Measurements from ENCODE around the gene VIPR1.

VIPR1 gene

GRCh38 chr3:42513121-42513520 is 10.7 kb downstream of the VIPR1 start:
- no peak for DNase-seq (ENCODE audit: low spot score)

DNA sequence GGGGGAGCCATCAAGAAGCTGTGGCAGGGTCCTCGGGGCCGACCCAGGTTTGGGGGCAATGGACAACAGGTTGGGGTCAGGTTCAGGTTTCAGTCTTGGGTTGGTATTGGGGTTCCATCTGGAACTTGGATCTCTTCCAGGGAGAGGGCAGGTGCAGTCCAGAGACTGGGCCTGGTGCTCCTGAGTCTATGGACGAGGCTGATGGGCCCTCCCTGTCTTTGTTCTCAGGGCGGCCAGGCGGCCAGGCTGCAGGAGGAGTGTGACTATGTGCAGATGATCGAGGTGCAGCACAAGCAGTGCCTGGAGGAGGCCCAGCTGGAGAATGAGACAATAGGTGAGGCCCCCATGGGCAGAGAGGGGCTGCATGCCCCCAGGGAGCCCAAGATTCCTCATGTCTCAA is 11.1 kb downstream of the VIPR1 start:
- no peak for DNase-seq (ENCODE audit: low spot score)

DNA sequence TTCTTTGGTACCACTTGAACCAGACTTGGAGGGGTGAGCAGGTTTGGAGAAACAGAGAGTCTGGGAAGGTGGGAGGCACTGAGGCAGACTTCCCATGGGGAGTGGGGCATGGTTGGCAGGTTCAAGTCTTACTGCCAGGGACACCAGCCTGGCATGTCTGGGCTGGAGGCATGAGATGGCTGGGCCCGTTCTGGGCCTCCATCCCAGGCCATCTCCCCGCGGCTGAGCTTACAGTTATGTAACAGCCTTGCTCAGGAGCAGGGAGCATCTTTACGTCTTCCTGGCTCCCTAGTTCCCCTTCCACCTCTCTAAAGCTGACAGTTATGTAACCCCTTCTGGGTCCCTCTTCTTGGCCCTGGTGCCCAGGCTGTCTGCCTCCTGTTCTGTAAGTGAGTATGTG is 12.4 kb downstream of the VIPR1 start:
- no peak for DNase-seq (ENCODE audit: low spot score)

DNA sequence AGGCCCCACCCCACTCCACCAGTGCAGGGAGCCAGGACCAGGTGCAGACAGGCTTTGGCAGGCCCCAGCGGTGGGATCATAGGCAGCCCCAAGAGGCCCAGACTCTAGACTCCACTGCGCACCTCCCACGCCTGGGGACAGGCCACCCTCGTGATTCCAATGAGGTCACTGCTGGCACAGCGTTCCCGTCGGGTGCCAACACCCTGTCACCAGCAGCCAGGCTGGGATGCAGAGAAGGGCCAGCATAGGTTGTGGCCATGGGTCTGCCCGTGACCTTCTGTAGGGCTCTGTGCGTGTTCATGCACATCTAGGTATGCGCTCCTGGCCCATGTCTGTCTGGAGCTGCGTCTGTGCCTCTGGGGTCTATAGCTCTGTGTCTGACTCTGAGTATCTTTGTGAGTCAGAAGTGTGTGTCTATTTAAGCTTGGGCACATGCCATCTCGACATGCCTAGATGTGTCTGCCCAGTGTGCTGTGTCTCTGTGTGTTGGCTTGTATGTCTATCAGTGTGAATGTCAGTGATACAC is 13.0 kb downstream of the VIPR1 start:
- DNase-seq (ENCODE audit: low spot score), result no peak

DNA sequence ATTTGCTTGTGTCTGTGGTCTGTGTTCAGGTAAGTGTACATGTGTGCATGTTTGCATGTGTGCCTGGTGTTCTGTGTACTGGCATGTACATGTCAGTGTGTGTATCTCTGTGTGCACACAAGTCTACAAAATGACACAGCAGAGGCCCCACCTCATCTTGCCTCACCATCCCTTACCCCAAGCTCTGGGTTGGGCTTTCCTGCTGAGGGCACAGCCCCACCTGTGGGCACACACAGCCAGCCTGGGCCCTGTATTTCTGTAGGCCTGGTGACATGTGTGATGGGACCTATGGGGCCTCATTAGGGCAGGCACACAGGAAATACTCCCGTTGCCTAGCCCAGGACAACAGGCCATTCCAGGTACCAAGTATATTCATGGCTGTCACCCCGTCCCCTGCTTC is 13.5 kb downstream of the VIPR1 start:
- no peak for DNase-seq (ENCODE audit: low spot score)

DNA sequence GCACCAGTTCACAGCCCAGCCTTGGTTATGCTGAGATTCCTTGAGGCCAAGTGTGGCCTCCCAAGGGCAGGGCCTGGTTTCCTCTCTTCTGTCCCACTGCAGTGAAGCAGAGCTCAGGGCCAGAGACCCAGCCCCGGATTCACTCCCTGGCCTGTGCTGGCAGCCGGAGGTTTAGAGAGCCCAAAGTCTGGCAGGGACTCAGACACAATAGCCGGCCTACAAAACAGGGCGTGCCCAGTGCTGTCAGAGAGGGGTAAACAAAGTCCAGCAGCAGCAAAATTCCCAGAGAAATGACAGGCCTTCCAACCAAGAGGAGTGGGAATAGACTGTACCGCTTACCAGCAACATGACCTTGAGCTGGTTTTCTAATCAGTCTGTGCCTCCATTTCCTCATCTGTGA is 14.0 kb downstream of the VIPR1 start:
- DNase-seq (ENCODE audit: low spot score), result no peak

DNA sequence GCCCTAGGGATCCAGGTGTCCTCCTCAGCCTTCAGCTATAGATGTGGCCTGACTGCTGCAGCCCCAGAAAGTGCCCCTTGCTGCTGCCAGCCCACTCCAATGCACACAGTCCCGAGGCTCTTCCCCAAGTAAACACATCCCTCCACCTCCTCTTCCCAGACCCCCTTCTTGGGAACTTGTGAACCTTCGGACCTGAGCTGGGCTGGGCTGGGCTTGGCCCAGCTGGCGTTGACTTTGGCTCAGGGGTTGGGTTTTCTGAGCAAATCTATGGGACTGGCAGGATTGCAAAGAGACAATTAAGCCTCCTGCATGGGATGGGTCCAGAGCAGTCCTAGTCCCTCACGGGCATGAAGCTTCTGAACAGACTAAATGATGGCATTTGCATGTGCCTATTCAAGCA is 14.7 kb downstream of the VIPR1 start:
- DNase-seq (ENCODE audit: low spot score), result no peak

DNA sequence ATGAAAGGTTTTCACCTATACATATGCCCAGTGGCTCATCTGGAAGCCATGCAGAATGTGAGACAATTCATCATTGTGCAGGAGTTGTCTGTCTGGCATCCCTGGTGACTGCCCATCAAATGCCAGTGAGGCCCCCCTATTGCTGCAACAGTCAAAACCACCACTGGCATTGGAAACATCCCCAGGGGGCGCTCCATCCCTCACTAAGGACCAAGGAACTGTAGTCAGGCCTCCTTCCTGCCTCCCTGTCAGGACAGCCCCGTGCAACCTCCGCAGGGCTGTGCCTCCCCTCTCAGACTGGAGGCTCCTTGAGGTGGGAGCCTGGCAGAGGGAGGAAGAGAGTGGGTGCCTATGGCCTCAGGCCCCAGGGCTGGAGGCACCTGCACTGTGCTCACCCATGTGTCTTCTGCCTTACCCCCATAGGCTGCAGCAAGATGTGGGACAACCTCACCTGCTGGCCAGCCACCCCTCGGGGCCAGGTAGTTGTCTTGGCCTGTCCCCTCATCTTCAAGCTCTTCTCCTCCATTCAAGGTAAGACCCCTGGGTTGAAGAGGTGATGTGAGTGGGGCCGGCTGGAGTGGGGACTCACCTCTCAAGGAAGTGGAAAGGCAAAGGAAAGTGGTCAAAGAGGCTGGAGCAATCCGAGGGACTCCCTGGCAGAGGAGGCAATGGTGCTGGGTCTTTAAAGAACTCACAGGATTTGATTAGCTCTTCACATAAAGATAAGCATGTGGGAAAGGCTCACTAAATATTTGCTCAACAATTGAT is 16.5 kb downstream of the VIPR1 start:
- DNase-seq (ENCODE audit: low spot score), result no peak

- DNase-seq (ENCODE audit: low spot score), result no peak
Measured at GRCh38 chr3:42519568-42519962, 17.1 kb downstream of the VIPR1 start.

- DNase-seq (ENCODE audit: low spot score), result no peak
Measured at GRCh38 chr3:42520336-42520735, 17.9 kb downstream of the VIPR1 start.

DNA sequence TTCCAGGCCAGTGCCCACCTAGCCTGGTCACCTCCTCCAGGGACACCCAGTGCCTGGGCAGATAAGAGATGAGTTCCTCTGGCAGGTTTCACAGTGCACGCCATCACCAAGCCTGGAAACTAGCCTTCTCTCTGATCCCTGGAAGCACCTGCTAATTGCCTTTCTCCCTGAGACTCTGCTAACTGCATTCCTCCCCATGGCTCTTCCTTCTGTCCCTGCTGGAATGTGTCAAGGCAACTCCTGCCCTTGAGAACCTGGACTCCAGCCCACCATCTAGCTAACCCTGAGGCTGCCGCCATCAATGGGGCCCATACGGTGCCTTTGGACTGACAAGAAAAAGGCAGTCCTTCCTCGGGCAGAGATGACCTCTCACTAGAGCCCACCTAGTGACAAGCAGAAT is 18.5 kb downstream of the VIPR1 start:
- no peak for DNase-seq (ENCODE audit: low spot score)

GRCh38 chr3:42524751-42525150 is 22.3 kb downstream of the VIPR1 start:
- no peak for DNase-seq (ENCODE audit: low spot score)

GRCh38 chr3:42525212-42525611 is 22.8 kb downstream of the VIPR1 start:
- no peak for DNase-seq (ENCODE audit: low spot score)

DNA sequence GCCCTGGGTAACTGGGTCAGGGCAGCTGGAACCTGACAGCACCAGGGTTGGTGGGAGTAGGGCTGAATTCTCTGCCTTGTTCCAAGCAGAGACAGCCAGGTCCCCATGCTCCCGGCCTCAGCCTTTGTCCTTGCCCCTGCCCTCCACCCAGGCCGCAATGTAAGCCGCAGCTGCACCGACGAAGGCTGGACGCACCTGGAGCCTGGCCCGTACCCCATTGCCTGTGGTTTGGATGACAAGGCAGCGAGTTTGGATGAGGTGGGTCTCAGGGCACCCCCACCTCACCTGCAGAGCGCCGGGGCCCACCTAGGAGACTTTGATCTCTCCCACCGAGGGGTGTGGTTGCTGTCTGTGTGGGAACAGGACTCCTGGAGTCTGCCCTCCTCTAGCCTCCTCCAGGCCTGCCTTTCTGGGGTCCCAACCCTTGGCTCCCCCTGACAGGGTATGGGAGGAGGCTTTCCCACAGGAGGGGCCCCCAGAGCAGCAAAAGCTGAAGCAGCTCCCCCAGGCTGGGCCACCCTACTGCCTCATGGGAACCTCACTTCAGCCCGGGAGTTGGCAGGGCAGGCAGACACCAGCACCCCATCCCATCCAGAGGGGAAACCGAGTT is 23.4 kb downstream of the VIPR1 start:
- DNase-seq (ENCODE audit: low spot score), result no peak

DNA sequence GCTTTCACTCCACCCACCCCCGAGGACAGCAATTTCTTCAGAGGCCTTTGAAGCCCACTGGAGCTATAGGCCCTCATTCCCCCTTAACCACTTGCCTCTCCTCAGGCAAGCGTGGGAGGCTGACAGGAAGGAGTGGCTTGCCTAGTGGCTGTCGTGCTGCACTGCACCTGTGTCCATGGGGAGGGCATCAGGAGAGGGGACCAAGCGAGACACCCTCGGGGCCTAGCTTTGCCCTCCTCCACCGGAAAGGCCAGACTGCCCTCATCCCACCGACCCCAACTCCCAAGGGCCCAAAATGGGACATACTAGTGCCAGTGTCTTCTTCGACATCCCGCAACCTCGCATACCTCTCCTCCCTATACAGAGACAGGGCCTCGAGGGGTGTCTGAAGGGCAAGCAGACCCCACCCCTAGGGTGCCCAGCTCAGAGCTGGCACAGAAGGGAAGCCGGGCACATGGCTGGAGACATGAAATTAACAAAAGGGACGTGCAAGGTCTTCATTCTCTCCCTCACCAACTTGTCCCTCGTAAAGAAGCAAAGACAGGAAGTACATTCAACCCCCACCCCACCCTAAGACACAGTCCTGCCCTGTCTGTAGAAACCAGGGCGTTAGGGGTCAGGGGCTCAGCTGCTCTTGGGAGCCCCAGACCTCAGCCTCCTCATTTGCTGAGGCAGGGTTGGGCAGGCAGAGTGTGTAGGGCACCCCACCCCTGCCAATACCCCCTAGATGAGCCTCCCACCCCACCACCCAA is 24.3 kb downstream of the VIPR1 start:
- DNase-seq (ENCODE audit: low spot score), result no peak

DNA sequence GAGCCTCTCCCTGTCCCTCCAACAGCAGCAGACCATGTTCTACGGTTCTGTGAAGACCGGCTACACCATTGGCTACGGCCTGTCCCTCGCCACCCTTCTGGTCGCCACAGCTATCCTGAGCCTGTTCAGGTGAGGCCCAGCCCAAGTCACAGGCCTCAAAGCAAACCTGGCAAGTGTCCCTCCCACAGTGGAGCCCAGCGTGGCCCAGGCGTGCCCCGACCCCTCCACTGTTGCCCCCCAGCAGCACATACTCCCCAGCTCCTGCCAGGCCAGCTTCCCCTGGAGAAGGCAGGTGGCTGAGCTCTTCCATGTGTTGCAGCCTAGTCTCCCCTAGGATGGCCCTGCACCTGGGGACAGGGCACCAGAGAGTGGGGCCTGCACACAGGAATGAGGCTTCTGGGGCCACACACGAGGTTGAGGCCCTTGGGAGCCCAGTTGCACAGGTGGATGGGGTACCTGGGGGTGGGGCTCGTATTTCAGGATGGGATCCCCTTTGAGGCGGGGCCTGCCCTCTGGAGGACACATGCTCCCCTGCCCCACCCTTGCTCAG is 25.0 kb downstream of the VIPR1 start:
- DNase-seq (ENCODE audit: low spot score), result no peak

DNA sequence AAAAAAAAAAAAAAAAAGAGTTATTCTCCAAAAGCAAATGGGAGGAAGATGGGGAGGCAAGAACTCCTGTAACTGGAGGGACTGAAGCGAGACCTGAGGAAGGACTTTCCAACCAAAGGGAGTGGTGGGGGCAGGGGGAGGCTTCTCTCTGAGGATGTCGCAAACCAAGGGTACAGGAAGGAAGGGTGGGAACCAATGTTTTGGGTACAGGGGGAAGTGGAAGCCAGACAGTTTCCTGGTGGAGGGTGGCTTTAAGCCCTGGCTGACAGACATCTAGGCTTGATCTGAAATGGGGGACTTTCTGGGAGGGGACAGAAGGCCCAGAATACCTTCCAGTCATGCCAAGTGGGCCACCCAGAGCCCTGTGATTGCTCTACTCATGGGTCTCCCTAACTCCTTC is 27.0 kb downstream of the VIPR1 start:
- DNase-seq (ENCODE audit: low spot score), result no peak

DNA sequence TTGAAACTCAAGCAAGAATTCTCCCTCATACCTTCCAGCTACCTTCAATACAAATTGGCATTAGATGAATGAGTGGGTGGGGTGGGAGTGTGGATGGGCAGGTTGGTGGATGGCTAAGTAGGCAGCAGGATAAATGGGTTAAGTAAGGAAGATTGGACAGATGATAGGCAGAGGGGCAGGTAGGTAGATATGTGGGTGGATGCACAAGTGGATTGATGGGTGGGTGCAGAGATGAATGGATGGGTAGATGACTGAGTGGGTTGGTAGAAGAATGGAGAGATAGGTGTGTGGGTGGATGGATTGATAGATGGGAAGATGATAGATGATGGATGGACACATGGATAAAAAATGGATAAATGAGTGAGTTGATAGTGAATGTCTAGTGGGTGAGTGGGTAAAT is 27.6 kb downstream of the VIPR1 start:
- no peak for DNase-seq (ENCODE audit: low spot score)

GRCh38 chr3:42531470-42531869 is 29.0 kb downstream of the VIPR1 start:
- DNase-seq (ENCODE audit: low spot score), result no peak

DNA sequence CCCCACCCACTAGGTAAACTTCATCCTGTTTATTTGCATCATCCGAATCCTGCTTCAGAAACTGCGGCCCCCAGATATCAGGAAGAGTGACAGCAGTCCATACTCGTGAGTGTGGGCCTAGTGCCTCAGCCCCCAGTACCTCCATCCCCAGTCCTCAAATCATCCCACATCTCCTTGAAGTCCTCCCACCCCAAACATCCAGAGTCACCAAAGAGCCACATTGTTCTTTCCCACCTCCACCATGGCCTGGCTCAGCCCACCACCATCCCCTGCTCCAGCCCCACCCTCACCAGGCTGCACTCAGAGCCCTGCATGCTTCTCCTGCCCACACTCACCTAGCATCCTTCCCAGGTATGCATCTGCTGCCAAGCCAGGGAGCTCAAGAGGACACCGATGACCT is 29.8 kb downstream of the VIPR1 start:
- DNase-seq (ENCODE audit: low spot score), result no peak

DNA sequence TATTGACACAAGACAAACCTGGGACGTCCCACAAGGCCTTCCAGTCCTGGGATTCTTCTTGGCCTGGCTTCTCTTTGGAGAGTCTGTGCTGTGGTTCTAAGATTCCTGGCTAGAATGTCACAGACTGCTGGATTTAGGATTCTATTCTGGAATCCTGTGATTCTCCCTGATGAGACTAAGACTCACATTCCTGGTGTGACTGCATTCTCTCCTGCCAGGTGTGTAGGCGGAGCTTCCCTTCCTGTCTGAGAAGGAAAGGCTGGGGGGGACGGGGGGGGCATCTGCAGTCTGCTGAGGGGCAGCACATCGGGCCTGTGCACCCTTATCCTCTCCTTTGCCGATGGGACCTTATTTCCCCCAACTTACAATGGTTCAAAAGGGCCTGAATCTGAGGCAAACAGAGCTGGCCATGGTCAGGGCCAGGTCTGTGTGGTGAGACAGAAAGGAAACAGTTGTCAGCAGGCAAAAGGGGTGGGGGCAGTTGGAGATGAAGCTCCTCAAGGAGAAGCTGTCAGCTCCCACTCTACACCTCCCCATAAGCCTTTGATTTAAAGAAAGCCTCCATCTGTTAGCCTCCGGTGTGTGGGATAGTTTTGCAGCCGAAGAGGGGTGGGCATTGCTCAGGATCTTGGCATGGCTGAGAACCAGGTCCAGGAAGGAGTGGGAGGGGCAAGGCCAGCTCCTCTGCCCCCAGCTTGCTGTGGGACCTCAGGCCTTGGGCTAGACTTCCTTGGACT is 30.9 kb downstream of the VIPR1 start:
- DNase-seq (ENCODE audit: low spot score), result no peak

Data from LoVo (cell line).